GM11168 (cell line): ENCODE results near the gene FNDC3B.
"Not testable (repeated sequence)": the region's sequence is repeated elsewhere in the genome, so short reads cannot be mapped to it uniquely, and the experiment has no call there.

ENCODE experiments used
- in situ Hi-C: fragments of 300-500 bp; cut with MboI; formaldehyde crosslinking; loops from one replicate; pipeline ENCODE4 v1.12.0; 2022; ENCODE audit warnings: low sequenced_read_pairs; ENCODE audit not compliant: unreplicated experiment

FNDC3B gene

GRCh38 chr3:172030181-172030580, 9.2 kb upstream of the FNDC3B start:
- in situ Hi-C loops = no loop called here

GRCh38 chr3:172031996-172032395, 7.4 kb upstream of the FNDC3B start:
- in situ Hi-C loops = no loop called here

DNA sequence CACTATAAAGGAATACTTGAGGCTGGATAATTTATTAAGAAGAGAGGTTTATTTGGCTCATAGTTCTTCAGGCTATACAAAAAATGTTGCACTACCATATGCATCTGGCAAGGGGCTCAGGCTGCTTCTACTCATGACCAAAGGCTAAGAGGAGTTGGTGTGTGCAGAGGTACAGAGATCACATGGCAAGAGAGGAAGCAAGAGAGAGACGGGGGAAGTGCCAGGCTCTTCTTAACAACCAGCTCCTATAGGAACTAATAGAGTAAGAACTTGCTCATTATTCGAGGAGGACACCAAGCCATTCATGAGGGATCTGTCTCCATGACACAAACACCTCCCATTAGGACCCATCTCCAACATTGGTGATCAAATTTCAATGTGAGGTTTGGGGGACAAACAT, 6.0 kb upstream of the FNDC3B start:
- in situ Hi-C loops = no loop called here

- in situ Hi-C loops = no loop called here
Measured at GRCh38 chr3:172034786-172035685, 4.3 kb upstream of the FNDC3B start.

GRCh38 chr3:172036541-172037215, 2.7 kb upstream of the FNDC3B start:
- in situ Hi-C loops = no loop called here

DNA sequence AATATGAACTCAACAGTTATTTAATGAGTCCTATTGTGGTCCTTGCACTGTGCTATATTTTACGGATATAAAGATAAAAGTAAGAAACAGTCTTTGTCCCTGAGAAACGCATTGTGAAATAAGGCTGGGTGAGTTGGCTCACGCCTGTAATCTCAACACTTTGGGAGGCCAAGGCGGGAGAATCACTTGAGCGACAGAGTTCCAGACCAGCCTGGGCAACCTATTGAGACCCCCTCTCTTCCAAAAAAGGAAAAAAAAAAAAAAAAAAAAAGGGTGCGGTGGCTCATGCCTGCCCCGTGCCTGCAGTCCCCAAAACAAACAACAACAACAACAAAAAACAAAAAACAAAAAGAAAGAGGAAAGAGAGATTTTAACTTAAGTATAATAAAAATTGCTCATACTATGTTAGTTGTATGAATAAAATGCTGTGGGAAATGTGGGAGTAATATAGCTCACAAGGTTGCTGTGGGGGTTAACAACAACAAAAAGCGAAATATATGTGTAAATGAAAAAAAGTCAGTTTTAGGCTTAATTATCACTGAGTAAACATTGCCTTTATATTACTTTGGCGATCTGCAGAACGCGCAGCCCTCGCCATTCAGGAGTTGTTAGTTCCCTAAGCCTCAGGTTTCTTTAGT, 461 bp upstream of the FNDC3B start:
- in situ Hi-C loops = no loop called here

- in situ Hi-C loops = no loop called here
Measured at GRCh38 chr3:172040078-172040980, 951 bp downstream of the FNDC3B start.

- in situ Hi-C loops = no loop called here
Measured at GRCh38 chr3:172040981-172041963, 1.9 kb downstream of the FNDC3B start.

GRCh38 chr3:172042136-172042662, 2.8 kb downstream of the FNDC3B start:
- in situ Hi-C loops = no loop called here

DNA sequence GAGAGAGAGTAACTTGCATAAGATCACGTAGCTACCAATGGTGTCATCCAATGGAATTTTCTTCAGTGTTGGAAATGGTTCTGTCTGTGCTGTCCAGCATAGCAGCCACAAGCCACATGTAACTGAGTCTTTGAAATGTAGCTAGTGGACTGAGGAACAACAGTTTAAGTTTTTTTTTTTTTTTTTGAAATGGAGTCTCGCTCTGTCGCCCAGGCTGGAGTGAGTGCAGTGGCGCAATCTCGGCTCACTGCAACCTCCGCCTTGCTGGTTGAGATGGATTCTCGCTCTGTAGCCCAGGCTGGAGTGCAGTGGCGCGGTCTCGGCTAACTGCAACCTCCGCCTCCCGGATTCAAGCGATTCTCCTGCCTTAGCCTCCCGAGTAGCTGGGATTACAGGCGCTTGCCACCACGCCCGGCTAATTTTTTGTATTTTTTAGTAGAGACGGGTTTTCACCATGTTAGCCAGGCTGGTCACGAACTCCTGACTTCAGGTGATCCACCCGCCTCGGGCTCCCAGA, 3.3 kb downstream of the FNDC3B start:
- in situ Hi-C loops = not testable (repeated sequence)

- in situ Hi-C loops = no loop called here
Measured at GRCh38 chr3:172043233-172043632, 3.9 kb downstream of the FNDC3B start.

GRCh38 chr3:172043766-172044165, 4.4 kb downstream of the FNDC3B start:
- in situ Hi-C loops = no loop called here

DNA sequence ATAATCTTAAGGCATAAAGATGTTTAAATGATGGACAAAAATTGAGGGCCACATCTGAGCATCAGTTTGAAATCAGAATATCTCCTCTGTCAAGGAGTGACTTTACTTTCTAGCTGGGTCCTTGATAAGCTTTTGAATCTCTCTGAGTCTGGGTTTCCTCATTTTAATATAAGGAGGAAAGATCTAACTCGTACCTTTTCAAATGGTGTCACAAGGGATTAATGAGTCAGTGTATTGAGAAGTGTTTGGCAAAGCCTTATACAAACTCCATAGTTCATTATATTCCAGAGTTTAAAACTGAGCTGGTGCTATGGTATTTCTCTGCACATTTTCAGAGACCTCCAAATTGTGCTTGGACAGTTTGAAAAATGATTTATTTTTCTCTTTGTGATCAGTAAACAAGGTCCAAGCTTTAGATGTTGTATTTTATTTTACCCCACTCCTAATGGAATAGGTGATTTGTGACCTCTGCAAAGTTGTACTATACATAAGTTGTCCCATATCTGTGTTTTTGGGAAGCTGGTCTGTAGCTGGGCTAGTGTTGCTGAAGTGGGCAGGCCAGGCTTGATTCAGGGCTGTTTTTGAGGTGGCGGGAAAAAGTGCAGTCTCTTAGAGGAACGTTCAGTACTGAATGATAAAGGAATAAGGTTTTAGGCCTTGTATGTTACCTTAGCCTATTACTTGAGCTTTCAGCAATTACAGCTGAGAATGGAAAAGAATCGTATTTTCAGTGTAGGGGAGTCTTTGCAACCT, 5.6 kb downstream of the FNDC3B start:
- in situ Hi-C loops = no loop called here

GRCh38 chr3:172046268-172046915, 7.0 kb downstream of the FNDC3B start:
- in situ Hi-C loops = no loop called here

DNA sequence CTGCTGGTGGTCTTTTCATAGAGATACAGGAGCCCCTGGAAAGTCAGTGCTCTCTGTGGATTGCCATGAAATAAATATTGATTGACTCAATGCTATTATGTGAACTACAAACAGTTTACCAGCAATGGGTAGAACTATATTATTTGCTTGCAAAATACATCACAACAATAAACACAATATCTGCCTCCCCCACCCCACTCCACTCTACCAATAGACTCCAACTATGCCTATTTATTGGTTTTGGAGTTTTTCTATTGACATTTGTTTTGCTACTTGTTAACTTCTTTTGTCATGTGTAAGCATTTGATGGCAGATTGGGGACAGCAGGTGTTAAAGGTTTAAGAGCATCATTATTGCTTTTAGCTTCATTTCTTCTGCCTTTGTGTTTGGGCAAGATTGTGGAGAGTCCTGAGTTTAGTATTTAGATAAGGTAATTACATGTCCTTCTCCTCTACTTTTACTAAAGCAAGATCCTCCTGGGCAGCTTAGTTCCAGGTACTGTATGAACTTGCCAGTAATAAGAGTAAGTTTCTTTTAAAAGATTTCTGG, 8.3 kb downstream of the FNDC3B start:
- in situ Hi-C loops = no loop called here

DNA sequence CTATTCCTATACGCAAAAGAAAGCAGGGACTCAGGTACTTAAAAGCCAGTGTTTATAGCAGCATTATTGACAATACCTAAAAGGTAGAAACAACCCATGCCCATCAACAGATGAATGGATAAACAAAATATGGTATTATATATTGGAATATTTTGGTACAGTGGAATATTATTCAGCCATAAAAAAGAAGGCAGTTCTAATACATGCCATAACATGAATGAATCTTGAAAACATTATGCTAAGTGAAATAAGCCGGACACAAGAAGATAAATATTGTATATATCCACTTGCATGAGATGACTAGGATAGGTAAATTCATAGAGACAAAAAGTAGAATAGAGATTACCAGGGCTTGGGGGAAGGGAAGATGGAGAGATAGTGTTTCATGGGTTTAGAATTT, 9.2 kb downstream of the FNDC3B start:
- in situ Hi-C loops = no loop called here

DNA sequence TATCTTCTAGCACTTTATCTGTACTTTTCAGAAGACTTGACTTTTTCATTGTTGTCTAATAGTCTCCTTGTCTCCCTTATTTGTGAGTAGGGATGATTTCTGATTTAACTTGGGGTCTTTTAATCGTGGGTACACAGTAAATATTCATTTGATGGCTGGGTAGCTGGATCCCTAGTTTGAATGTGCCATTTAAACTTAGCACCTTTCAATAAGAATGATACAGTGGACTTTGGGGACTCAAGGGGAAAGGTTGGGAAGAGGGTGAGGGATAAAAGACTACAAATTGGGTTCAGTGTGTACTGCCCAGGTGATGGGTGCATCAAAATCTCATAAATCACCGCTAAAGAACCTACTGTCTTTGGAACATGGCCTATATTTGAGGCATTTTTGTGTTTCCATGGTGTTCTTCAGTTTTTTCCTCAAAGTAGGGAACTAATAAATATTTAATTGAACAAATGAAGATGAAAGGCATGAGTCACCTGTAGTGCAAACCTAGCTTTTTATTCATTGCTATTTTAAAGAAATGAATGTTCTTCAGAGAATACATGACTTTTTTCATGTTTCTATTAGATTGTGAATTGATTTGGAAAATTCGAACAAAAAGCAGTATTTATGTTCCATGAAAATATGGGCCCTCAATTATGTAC, 12.1 kb downstream of the FNDC3B start:
- in situ Hi-C loops = no loop called here
